Measurements from ENCODE around the gene UVRAG. TPM values are rescaled to one million over a fixed set of nuclear protein-coding genes. Genes with fewer than 3 reads are reported as not detected.
A peak's percentile ranks its signal among the peaks of the same experiment; 100 is the strongest.

Gene UVRAG
- total and polyA plus RNA-seq, 2 experiments from 2014 or later: 21.6 to 34.0 TPM

- Histone ChIP-seq H3K9me3 (ENCODE audit: low read depth) (no peaks in the 10 kb centered on the region), H3K4me1 (ENCODE audit: low read depth) (peaks cover 8% of the 10 kb centered on the region), H3K4me3 (no peak overlapping the region), H3K27ac (no peak overlapping the region), H3K36me3 (no peaks in the 10 kb centered on the region), H3K27me3 (no peaks in the 10 kb centered on the region)
- no peak for TF ChIP-seq CTCF (IDR thresholded peaks at IDR 0.05; ENCODE audit: low read depth, low read length)
- no peak for DNase-seq (ENCODE audit: low read depth in 1 of 2, low spot score in 1 of 2)
Observed at GRCh38 chr11:75888416-75888815, 73.4 kb downstream of the UVRAG start.

GRCh38 chr11:75891947-75892739, 77.1 kb downstream of the UVRAG start:
- Histone ChIP-seq H3K27ac (no peak overlapping the region), H3K4me1 (ENCODE audit: low read depth) (peaks cover 6% of the 10 kb centered on the region), H3K36me3 (no peaks in the 10 kb centered on the region), H3K27me3 (no peaks in the 10 kb centered on the region), H3K9me3 (ENCODE audit: low read depth) (no peaks in the 10 kb centered on the region), H3K4me3 (no peak overlapping the region)
- no peak for TF ChIP-seq CTCF (IDR thresholded peaks at IDR 0.05; ENCODE audit: low read depth, low read length)
- DNase-seq (ENCODE audit: low read depth in 1 of 2, low spot score in 1 of 2): no peak

- Histone ChIP-seq H3K27me3 (no peaks in the 10 kb centered on the region), H3K36me3 (no peaks in the 10 kb centered on the region), H3K4me1 (ENCODE audit: low read depth) (peaks cover 6% of the 10 kb centered on the region), H3K27ac (no peak overlapping the region), H3K9me3 (ENCODE audit: low read depth) (no peaks in the 10 kb centered on the region), H3K4me3 (no peak overlapping the region)
- DNase-seq (ENCODE audit: low read depth in 1 of 2, low spot score in 1 of 2): no peak
- no peak for TF ChIP-seq CTCF (IDR thresholded peaks at IDR 0.05; ENCODE audit: low read depth, low read length)
Observed at GRCh38 chr11:75893251-75893650, 78.2 kb downstream of the UVRAG start.

GRCh38 chr11:75894036-75894585, 79.1 kb downstream of the UVRAG start:
- H3K9me3 ChIP-seq (ENCODE audit: low read depth): no peaks in the 10 kb centered on the region
- H3K27ac ChIP-seq: no peak overlapping the region
- H3K36me3 ChIP-seq: no peaks in the 10 kb centered on the region
- peaks cover 6% of the 10 kb centered on the region for H3K4me1 ChIP-seq (ENCODE audit: low read depth)
- TF ChIP-seq CTCF (IDR thresholded peaks at IDR 0.05; ENCODE audit: low read depth, low read length): no peak
- no peak for DNase-seq (ENCODE audit: low read depth in 1 of 2, low spot score in 1 of 2)
- H3K27me3 ChIP-seq: no peaks in the 10 kb centered on the region
- H3K4me3 ChIP-seq: no peak overlapping the region

- H3K36me3 ChIP-seq: no peaks in the 10 kb centered on the region
- no peaks in the 10 kb centered on the region for H3K9me3 ChIP-seq (ENCODE audit: low read depth)
- DNase-seq (ENCODE audit: low read depth in 1 of 2, low spot score in 1 of 2): peak; percentile 52 to 64
- peaks cover 16% of the 10 kb centered on the region for H3K4me1 ChIP-seq (ENCODE audit: low read depth)
- no peak overlapping the region for H3K4me3 ChIP-seq
- peak; percentile 56 for TF ChIP-seq CTCF (IDR thresholded peaks at IDR 0.05; ENCODE audit: low read depth, low read length)
- H3K27ac ChIP-seq: no peak overlapping the region
- H3K27me3 ChIP-seq: no peaks in the 10 kb centered on the region
Observed at GRCh38 chr11:75896843-75897419, 81.9 kb downstream of the UVRAG start.

Measured in cardiac muscle cell (in vitro differentiated cells and primary cell).